Activated naive CD4-positive, alpha-beta T cell treated with Interleukin-2 at 50 U/mL for 16 hours (primary cell): Measurements from ENCODE around the gene MAIP1.

ENCODE experiments used
- DNase-seq: peaks from one replicate; pipeline ENCODE4 v3.0.0-alpha.2; 2020

MAIP1 gene

DNA sequence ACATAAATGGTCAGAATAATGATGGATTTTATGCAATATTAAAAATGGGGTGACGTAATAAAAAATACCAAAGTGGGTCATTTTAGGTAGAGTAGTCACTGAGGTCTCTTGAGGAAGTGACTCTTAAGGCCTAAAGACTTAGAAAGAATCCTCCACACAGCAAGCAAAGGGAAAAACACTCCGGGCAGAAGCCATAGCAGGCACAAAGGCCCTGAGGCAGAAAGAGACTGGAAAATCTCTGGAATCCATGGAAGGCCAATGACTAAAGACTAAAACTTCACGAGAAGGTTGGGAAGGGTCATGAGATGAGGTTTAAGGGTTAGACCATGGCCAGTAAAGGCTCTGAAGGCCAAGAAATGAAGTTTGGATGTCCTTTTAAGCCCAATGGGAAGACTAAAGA is 36.9 kb downstream of the MAIP1 start:
- DNase-seq: no peak

DNA sequence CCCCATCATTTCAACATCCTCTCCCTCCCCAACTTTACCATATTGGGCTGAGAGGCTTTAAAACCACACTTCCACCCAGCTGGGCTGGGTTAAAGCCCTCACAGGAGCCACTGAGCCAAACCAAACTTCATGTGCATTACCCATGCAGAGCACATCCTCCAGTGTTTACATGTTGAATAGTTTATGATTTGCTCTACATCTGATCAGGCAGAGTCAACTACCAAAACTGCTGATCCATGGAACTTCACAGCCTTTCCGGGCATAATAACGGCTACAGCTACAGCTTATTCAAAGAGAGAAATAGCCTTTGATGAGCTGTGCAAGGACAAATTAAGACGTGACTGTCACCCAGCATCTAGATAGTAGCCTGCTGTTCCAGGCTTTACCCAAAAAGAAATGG is 39.0 kb downstream of the MAIP1 start:
- no peak for DNase-seq

DNA sequence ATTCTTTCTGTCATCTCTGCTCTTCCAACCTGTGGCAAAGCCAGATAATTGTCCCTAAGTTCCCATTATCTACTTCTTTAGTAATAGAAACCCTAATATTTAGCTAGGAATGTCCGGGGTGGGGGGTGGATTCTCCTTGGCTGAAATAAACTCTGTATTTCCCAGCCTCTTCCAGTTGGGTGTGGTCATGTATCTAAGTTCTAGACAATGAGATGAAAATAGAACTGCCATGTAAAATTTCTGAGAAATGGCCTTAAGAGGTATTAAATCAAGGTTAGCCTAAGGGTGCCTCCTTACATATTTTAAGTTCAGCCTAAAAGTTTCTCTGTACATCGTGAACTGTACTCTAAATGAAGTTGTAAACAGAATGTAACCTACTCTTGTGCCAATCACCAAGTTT is 39.5 kb downstream of the MAIP1 start:
- no peak for DNase-seq

DNA sequence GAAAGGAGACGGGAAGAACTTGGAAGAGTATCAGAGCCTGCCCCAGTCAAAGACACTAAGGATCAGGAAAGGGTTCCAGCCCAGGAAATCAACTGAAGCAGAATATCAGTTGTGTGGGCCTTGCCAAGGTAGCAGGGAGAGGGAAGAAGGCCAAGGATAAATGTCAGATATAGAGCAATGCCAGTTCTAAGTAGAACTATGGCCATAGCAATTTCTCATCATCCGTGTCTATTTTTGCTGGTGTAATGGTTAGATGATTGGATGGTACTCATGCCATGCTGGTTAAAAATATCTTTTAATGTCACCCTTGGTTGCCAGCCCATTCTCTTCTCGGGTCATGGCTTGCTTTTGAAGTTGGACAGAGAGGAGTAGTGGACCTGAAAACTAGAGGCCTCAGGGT is 41.9 kb downstream of the MAIP1 start:
- DNase-seq: no peak

DNA sequence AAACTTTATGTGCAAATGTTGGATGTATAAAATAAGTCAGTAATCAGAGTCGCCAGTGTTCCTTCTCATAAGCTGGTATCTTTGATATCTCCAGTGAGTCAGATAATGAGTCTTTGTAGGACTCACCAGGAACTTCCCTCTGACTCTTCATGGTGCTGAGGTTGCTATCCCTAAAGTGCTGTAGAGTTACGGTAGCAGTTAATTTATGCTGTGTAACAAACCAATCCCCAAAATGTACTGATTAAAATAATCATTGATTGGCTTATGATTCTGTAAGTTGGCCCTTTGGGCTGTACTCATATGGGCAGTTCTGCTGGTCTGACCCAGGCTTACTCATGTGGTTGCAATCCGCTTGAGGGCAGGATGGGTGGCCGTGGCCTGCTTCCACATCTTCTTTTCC is 43.8 kb downstream of the MAIP1 start:
- no peak for DNase-seq

DNA sequence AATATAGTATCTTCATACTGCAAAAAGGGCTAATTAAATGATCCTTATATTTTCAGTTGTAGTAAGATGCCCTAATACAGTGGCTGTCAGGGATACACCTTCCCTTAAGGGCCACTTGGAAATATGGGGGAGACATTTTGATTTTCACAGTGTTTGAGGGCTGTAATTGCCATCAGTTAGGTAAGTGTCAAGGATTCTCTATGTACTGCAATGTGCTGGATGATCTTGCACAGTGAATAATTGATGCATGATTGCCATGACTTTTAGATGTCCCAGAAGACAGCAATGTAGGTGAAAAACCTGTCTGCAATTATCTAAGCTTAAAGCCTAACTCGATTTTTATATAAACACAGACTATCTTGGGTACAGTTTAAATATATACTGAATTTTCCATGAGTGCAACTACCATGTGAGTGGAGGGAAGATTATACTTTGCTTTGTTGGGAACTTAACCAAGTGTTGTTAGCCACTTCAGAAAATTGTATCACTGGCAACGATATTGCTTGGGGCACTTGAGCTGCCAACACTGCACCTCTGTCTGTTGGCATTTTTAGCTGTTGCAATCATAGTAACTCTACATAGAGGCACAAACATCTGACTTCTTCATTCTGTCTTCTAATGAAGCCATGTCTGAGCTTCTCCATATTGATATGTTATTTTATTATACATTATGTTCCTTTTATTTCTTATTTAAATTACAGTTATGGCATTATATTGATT is 45.2 kb downstream of the MAIP1 start:
- no peak for DNase-seq

DNA sequence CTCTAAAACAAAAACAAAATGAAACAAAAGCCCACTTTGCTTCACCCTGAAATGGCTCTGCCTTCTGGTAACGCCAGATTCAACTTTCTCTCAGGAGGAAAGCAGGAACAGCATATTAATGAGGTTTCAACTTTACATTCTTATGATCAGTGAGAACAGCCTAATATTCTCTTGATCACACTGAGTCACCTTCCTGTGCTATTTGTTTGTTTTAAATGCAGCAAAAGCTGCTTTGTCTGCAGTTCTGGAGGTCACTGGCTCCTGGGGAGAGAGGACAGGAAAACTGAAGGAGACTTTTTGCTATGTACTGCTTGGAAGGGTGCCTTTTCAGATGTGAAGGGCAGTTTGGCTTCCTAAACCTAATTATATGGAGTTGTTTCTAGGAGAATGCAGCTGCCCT is 48.1 kb downstream of the MAIP1 start:
- DNase-seq: no peak

DNA sequence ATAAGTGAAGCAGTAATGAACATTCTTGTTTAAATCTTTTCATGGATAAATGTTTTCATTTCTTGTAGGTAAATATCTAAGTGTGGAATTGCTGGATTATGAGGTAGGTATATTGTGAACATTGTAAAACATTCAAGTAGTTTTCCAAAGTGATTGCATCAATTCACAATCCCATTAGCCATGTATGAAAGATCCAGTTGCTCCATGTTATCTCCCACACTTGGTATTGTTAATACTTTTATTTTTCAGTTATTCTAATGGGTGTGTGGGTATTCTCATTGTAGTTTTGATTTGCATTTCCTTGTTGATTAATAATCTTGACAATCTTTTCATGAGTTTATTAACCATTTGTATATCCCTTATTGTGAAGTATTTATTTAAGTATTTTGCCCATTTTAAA is 50.3 kb downstream of the MAIP1 start:
- no peak for DNase-seq

DNA sequence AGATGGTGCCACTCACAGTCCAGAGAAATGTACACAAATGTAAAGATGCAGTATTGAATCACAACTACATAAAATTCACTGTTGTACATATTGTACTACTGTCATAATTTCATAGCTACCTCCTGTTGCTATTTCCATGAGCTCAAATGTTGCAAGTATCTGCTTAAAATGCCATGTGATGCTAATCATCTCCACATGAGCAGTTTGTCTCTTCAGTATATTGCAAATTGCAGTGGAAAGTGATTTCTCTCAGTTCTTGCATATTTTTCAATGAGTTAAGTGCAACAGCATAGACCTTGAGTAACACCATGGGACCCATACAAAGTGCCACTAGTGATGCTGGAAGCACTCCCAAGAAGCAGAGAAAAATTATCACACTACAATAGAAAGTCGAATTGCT is 51.9 kb downstream of the MAIP1 start:
- DNase-seq: no peak

DNA sequence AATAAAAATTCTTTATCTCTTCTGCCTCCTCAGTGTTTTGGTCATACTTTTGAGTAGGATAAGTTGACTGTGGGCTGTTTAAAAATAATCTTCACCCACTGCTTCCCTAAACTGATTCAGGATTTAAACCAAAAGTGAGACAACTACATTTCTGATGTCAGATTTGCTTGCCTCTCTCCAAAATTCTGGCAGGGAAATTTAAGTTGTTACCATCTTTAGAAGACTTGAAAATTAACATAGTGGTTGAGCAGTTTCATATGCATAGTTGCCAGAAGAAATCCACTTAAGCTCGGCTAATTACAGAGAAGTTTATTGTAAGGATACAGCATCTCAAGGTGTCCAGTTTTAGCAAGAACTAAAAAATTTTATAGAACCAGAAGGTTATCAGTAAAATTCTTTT is 57.0 kb downstream of the MAIP1 start:
- no peak for DNase-seq
